ENCODE data around the gene BCL3.

- no peak for TF ChIP-seq CTCF (IDR thresholded peaks at IDR 0.05)
- no peak for TF ChIP-seq POLR2A (IDR thresholded peaks at IDR 0.05)
Observed at GRCh38 chr19:44775676-44776240, 27.2 kb downstream of the BCL3 start.

Measured in uterus (tissue), 2 donors.